HG03571 (cell line): ENCODE measurements around the gene ZDHHC7.
"Not testable (repeated sequence)": the region's sequence is repeated elsewhere in the genome, so short reads cannot be mapped to it uniquely, and the experiment has no call there.

Experiments
- ATAC-seq: cut with Tn5 transposase; IDR thresholded peaks from one replicate; pipeline ENCODE4 v1.9.1; 2021; ENCODE audit not compliant: unreplicated experiment

The ZDHHC7 gene

DNA sequence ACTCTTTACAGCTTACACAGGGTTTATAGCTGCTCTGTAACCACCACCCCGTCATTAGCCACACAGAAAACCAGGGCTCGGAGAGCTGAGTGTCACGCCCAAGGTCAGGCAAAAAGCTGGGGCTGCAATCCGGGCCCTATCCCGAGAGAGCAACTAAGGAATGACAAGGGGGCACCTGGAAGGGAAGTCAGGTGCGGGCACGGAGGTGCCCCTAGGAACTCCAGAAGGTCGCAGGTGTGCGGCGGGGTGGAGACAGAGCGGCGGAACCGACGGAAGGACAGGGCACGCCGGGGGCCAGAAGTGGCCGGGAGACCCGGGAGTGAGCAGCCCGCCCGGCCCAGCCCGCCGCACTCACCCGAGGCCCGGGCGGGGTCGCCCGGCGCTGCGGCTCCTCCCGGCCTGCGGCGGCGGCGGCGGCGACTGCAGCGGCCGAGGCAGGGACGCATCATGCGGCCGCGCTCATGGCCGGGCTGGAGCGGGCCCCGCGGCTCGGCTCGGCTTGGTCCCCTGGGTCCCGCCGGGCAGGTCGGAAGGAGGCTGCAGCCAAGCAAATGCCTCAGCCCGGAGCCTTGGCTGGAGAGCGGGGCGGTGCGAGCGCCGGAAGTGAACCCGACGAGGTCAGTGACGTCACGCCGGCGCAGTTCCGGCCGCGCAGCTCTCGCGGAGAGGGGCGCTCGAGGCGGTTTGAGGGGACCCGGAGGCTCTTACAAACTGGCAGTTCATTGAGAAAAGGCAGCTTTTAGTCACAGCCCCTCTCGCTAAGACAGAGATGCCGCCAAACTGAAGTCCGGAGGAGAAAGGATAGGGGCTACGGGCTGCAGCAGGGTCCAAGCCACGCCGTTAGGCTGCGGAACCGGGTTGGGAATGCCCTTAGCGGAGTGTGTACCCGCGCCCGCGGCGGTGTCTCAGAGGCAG, at the start of gene ZDHHC7:
TSS of gene ZDHHC7 (minus strand) at position 605 of the 915 bp plus-strand sequence. CDS start 20,917 bp downstream, outside the sequence.
- ATAC-seq, result peak; percentile 91

DNA sequence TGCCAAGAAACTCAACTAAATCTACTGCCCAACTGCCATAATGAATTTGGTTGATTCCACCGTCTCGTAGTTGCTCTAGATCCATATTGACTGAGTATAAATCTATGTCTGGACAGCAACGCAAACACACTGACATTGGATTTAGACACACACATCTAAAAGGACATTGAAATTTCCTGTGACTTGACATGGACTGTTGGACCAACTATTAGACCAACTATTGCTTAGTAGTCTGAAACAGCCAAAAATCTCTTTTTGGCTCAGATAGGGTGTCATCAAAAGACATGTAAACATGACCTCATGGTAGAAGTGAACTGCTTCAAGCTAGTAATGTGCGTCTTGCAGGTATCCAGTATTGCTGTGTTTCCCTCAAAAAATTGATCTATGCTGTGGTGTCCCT, 47.6 kb upstream of the ZDHHC7 start:
- no peak for ATAC-seq

GRCh38 chr16:85057948-85058347, 46.6 kb upstream of the ZDHHC7 start:
- no peak for ATAC-seq

DNA sequence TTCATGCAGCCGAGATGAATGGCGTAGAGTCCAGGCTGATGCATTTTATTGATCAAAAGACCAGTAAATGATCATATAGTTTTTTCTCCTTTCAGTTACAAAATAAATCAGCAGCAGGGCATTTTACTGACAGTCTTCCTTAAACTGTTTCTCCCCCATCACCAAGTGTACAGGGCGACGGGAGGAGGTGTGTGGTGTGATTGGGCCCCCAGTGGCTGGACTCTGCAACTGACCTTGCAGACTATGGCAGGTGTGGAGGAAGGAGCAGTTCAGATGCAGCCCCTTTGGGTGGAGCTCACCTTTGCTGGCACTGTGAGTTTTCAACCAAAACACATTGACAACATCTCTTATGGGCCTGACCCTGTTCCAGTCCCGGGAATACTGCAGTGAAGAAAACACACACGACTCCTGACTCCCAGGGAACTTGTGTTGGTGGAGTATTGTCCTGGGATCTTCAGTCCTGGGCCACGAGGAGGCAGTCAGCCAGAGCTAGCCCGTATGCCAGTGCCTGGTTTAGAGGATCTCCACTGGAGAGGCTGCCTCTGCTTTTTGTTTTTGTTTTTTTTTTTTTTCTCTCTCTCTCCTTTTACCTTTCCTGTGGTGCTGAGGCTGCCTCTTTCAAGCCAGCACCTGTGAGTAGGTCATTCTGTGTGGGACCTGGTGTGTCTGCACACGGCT, 46.0 kb upstream of the ZDHHC7 start:
- no peak for ATAC-seq

- no peak for ATAC-seq
Measured at GRCh38 chr16:85056211-85056748, 44.9 kb upstream of the ZDHHC7 start.

DNA sequence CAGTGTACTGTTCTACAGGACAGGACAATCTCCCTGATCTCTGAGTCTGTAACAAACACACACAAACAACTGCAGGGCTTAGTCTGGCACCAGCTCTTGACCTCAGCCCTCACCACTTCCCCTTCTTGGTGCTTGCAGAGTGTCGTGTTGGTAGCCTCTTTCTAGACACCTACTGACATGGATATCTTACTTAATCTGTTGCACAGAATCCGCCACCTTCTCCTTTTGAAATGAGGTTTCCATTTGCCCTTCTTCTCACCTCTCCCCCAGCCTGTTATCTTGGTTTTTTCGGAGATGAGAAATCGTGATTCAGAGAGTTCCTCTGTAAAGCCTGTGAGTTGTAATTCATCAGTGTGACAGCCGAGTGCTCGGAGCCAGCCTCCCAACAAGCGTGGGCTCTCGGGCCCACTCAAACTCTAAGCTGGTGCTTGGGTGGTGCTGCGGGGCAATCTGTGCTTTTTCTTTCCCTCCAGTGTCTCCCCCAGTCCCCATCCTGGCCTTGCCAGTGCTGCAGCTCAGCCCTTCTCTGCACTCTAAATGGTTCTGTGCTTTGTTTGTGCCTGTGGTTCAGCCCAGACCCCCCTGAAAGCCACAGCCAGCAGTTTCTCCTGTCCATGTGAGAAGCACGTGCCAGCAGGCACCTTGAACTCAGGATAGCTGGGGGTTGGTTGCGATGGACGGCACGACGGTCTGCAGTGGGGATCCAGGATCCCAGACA, 44.3 kb upstream of the ZDHHC7 start:
- peak; percentile 86 for ATAC-seq

DNA sequence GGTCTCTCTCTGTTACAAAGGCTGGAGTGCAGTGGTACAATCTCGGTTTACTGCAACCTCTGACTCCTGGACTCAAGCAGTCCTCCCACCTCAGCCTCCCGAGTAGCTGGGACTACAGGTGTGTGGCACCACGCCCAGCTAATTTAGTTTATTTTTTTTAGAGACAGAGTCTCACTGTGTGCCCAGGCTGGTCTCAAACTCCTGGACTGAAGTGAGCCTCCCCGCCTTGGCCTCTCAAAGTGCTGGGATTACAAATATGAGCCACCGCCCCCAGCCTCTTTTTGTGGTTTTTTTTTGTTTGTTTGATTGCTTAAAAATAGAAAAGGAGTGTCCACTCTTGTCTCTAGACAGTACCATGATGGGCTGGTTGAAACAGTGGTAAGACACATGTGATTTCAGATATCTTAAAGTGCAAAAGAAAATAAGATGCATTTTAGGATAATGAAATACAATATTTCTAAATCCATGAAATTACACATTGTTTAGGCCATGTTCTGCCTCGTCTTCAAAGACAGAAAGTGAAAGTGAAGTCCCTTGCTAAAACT, 43.7 kb upstream of the ZDHHC7 start:
- no peak for ATAC-seq

DNA sequence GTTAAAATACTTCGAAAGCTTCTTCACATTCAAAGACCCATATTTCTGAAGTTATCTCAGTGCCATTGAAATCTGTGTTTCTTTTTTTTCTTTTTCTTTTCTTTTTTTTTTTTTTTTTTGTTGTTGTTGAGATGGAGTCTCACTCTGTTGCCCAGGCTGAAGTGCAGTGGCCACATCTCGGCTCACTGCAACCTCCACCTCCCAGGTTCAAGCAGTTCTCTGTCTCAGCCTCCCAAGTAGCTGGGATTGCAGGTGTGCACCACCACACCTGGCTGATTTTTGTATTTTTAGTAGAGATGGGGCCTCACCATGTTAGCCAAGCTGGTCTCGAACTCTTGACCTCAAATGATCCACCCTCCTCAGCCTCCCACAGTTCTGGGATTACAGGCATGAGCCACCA, 43.0 kb upstream of the ZDHHC7 start:
- ATAC-seq, result not testable (repeated sequence)

- no peak for ATAC-seq
Measured at GRCh38 chr16:85052536-85052935, 41.2 kb upstream of the ZDHHC7 start.

DNA sequence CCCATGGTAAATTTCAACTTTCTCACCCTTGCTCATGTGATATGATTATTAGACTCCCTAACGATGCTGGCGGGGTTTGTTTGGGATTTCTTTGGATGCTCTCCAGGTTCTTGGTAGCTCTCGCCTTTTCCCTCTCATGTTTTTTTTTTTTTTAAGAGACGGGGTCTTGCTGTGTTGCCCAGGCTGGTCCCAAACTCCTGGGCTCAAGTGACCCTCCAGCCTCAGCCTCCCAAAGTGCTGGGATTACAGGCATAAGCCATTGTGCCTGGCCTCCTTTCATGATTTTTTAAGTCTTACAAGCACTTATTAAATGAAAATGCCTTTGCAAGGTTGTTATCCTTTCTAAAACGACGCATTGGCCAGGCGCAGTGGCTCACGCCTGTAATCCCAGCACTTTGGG, 40.3 kb upstream of the ZDHHC7 start:
- no peak for ATAC-seq

DNA sequence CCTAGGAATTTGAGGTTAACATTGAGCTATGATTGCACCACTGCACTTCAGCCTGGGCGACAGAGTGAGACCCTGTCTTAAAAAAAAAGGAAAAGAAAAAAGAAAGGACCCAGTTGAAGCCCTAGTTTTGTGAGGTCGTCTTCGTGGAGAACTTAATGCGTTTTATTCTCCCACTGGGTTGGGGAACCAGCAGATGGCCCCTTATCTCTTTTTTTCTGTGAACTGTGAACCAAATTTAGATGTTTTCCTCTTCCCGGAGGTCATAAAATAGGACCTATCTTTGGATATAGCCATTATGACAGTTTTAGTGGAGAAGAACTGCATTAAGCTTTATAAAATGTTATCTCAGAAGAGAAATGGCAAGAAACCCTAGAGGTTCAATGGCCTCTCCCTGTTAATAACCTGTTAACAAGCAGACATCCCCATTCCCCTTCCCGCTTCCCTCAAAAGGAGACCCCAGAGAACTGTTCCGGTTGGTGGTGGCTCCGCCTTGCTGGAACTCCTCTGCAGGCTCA, 39.8 kb upstream of the ZDHHC7 start:
- ATAC-seq, result no peak

DNA sequence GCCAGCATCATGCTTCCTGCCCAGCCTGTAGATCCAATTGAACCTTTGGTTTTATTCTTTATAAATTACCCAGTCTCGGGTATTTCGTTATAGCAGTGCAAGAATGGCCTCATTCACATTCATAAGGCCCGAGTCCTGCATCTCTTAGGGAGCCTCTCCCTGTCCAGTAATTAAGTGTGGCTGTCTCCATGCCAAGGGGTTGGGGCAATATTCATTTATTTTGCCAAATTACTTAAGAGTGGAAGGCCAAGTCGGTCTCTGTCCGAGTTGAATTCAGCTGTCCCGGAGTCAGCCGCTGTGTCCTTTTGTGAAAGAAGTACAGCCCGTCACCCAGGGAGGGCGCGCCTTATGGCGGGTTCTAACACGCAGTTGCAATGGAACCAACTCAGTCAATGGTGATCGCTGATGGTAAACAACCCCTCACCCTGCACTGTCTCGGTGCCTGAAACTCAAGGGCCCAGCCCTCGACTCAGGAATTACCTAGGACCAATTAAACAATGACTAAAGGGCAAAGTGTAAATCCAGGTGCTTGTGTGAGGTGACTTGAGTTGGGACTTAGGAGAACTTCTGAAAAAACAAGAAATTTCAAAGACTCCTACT, 38.5 kb upstream of the ZDHHC7 start:
- no peak for ATAC-seq

GRCh38 chr16:85048921-85049562, 37.7 kb upstream of the ZDHHC7 start:
- ATAC-seq, result no peak

GRCh38 chr16:85047867-85048455, 36.6 kb upstream of the ZDHHC7 start:
- ATAC-seq, result no peak

- ATAC-seq, result no peak
Measured at GRCh38 chr16:85046931-85047866, 35.9 kb upstream of the ZDHHC7 start.

- no peak for ATAC-seq
Measured at GRCh38 chr16:85046472-85046916, 35.2 kb upstream of the ZDHHC7 start.

DNA sequence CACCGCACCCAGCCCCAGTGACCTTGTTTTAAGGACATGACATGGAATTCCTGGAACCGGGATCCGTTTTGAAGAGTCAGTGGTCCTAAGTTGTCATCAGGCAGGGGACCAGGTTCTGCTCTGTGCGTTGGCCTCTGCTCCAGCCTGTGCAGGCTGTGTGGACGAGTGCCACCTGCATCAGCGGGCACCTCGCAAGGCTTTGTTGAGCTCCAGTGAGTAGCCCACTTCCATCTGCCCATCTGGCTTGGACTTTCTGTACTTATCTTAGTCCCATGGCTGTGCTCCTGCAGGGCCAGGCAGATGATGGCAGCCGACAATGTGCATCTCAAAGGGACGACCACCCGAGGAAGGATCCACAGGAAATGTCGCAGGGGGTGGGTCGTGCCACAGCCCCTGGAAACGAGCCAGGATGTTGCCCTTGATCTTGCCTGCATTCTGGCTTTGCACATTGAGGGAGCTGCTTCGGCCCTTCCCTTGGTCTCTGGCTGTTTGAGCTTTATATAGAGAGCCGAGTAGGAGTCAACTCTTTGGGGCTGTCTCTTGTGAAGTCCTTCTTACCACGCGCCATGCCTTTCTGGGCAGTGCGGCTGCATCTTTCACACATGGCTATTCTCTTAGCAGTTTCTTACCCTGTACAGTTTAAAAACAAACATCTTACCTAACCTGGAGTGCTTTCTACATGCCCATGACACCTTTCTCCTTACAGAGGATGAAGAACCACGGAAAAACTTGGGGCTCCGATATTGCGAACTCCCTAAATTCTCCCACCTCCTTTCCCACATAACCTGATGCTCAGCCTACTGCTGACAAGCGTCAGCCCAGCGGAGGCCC, 34.5 kb upstream of the ZDHHC7 start:
- ATAC-seq, result no peak
